HCT116 (cell line): Measurements from ENCODE around the gene KLHL33. TPM values are rescaled to one million over a fixed set of nuclear protein-coding genes. Genes with fewer than 3 reads are reported as not detected.

ENCODE experiments used
- ATAC-seq: fragments of 200-7000 bp; cut with Tn5 transposase; 2 replicates; pipeline ENCODE4 v1.9.1; 2020; ENCODE audit warnings: mild to moderate bottlenecking, moderate library complexity
- BruUV-seq: library from RNA; stranded (reverse); fragments of 400-500 nt; replicated peaks from 2 replicates; lab custom pipeline; 2021; lab: Mats Ljungman, UMichigan
- CTCF ChIA-PET: fragments of 300-600 bp; sonication (Branson Sonifier 250); formaldehyde crosslinking; loops from one replicate; lab custom pipeline; 2021; ENCODE audit warnings: antibody characterized with exemption; lab: Charles Lee
- POLR2A ChIA-PET: fragments of 300-600, 350-600 bp; sonication (Branson Sonifier 250); formaldehyde crosslinking; loops from one replicate; lab custom pipeline; 2021; ENCODE audit warnings: antibody characterized with exemption; lab: Charles Lee
- RAD21 ChIA-PET, 2 experiments: fragments of 300-600 bp; sonication (Branson Sonifier 250); formaldehyde crosslinking; loops; one replicate each; lab custom pipeline; 2023; ENCODE audit warnings: low total read pairs in 2 of 2; ENCODE audit not compliant: uncharacterized antibody in 2 of 2, unreplicated experiment in 2 of 2, low non-redundant PET in 1 of 2; lab: Charles Lee
- DNase-seq: peaks from one replicate; pipeline ENCODE4 v3.0.0-alpha.2; 2010; ENCODE audit warnings: low read depth, low spot score
- H2AFZ ChIP-seq: fragments of 200-600 bp; shearing (Covaris generic), sonication (generic); 2 replicates; pipeline ENCODE4 v1.6.1; 2017; ENCODE audit warnings: low read depth, mixed run types, mixed read lengths, antibody characterized with exemption, low read length; ENCODE audit not compliant: poor library complexity, severe bottlenecking
- H3K27ac ChIP-seq: 2 replicates; pipeline ENCODE4 v1.5.1; 2012; ENCODE audit warnings: low read depth, low read length
- H3K27me3 ChIP-seq: fragments of 200-600 bp; sonication (generic); 2 replicates; pipeline ENCODE4 v1.6.1; 2016; ENCODE audit warnings: mixed run types, low read length, mixed read lengths; ENCODE audit not compliant: insufficient read depth
- H3K36me3 ChIP-seq, 2 experiments: fragments of 200-500 bp in 1 of 2; fragments of 200-600 bp in 1 of 2; sonication (Bioruptor generic) in 1 of 2; sonication (generic) in 1 of 2; 2 replicates each; pipeline versions ENCODE4 v1.5.1 to v1.6.1; 2014 to 2016; ENCODE audit warnings: low read length in 2 of 2, inconsistent platforms in 1 of 2, mixed read lengths in 1 of 2, mixed run types in 1 of 2; ENCODE audit not compliant: insufficient read depth in 2 of 2, control insufficient read depth in 1 of 2
- H3K4me1 ChIP-seq, 2 experiments: fragments of 200-600 bp in 1 of 2; sonication (generic) in 1 of 2; 2 replicates each; pipeline versions ENCODE4 v1.5.1 to v1.6.1; 2012 to 2017; ENCODE audit warnings: low read length in 2 of 2, inconsistent platforms in 1 of 2, mild to moderate bottlenecking in 1 of 2, mixed read lengths in 1 of 2, mixed run types in 1 of 2, moderate library complexity in 1 of 2; ENCODE audit not compliant: insufficient read depth in 2 of 2, control insufficient read depth in 1 of 2
- H3K4me2 ChIP-seq: fragments of 200-600 bp; sonication (generic); 2 replicates; pipeline ENCODE4 v1.6.1; 2017; ENCODE audit warnings: mixed run types, low read length, mixed read lengths
- H3K4me3 ChIP-seq, 2 experiments: fragments of 200-600 bp in 1 of 2; sonication (generic) in 1 of 2; replicated peaks in 1 of 2; 2 replicates each; pipeline ENCODE4 v1.5.1; 2011 to 2016; ENCODE audit warnings: low read length in 2 of 2, control low read depth in 1 of 2, low read depth in 1 of 2, mild to moderate bottlenecking in 1 of 2, mixed read lengths in 1 of 2, mixed run types in 1 of 2
- H3K79me2 ChIP-seq: fragments of 200-600 bp; sonication (generic); 2 replicates; pipeline ENCODE4 v1.6.1; 2017; ENCODE audit warnings: mild to moderate bottlenecking, mixed run types, low read length, moderate library complexity, mixed read lengths; ENCODE audit not compliant: insufficient read depth
- H3K9ac ChIP-seq: fragments of 200-600 bp; sonication (generic); 2 replicates; pipeline ENCODE4 v1.6.1; 2016; ENCODE audit warnings: low read length, mixed read lengths
- H3K9me2 ChIP-seq: fragments of 200-600 bp; sonication (generic), shearing (Covaris generic); 2 replicates; pipeline ENCODE4 v1.6.1; 2017; ENCODE audit warnings: mixed run types, mild to moderate bottlenecking, moderate library complexity; ENCODE audit not compliant: insufficient read depth
- H3K9me3 ChIP-seq, 2 experiments: fragments of 200-500 bp in 1 of 2; fragments of 200-600 bp in 1 of 2; sonication (Bioruptor generic) in 1 of 2; sonication (generic) in 1 of 2; 2 replicates each; pipeline ENCODE4 v1.6.1; 2014 to 2017; ENCODE audit warnings: low read length in 2 of 2, mixed read lengths in 2 of 2, inconsistent platforms in 1 of 2, low read depth in 1 of 2, mild to moderate bottlenecking in 1 of 2, mixed run types in 1 of 2, moderate library complexity in 1 of 2; ENCODE audit not compliant: control insufficient read depth in 1 of 2, insufficient read depth in 1 of 2
- H4K20me1 ChIP-seq: fragments of 200-600 bp; sonication (generic), shearing (Covaris generic); 2 replicates; pipeline ENCODE4 v1.6.1; 2017; ENCODE audit warnings: mixed run types, mild to moderate bottlenecking, moderate library complexity; ENCODE audit not compliant: insufficient read depth
- CBX3 ChIP-seq: IDR thresholded peaks from 2 replicates; pipeline ENCODE4 v1.6.1; 2012; ENCODE audit warnings: low read depth
- ELF1 ChIP-seq: IDR thresholded peaks from 2 replicates; pipeline ENCODE4 v1.6.1; 2012; ENCODE audit warnings: low read depth, borderline replicate concordance
- POLR2A ChIP-seq: IDR thresholded peaks from 2 replicates; pipeline ENCODE4 v1.7.0; 2011; ENCODE audit warnings: borderline replicate concordance; ENCODE audit not compliant: insufficient read depth, insufficient read length; ENCODE audit errors: extremely low read depth
- SRF ChIP-seq: IDR thresholded peaks from 2 replicates; pipeline ENCODE4 v1.6.1; 2012; ENCODE audit warnings: low read depth
- intact Hi-C: fragments of 100-400 bp; cut with micrococcal nuclease; formaldehyde crosslinking; loops from 2 replicates; pipeline ENCODE4 v1.10.0; 2022
- total RNA-seq: library from RNA; stranded (reverse); gene quantifications from one replicate; pipeline ENCODE4 v1.2.1, GENCODE V29; 2021; ENCODE audit not compliant: unreplicated experiment
- TF ChIP-seq, protein P1 (sequence below): IDR thresholded peaks from 2 replicates; pipeline ENCODE4 v1.6.1; 2012

KLHL33 gene
- total RNA-seq, 1 experiment from 2014 or later, result 0.05 TPM

DNA sequence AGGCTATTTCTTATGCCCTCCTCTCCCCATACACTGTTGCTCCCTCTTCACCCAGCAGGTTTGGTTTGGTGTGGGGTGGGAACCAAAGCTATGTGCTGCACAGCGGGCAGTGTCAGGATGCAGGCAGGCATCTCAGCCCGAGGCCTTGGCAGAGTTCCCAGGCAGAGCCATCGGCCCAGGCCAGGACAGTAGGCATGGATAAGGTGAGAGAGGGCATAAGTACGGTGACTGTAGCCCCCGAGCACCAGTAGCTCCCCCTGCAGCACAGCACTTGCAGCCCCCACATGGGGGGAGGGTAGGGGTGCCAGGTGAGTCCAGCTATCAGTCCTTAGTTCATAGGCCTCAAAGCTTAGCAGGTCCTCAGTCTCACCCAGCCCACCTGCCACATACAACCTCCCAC lies 7.2 kb downstream of the KLHL33 start:
- no peak overlapping the region for H2AFZ ChIP-seq
- ChIA-PET POLR2A (no interaction called here), CTCF (no interaction called here), RAD21 (no interaction called here)
- no peaks in the 10 kb centered on the region for H4K20me1 ChIP-seq
- no peak overlapping the region for H3K4me2 ChIP-seq
- peaks cover 13 to 19% of the 10 kb centered on the region in 2 experiments for H3K4me1 ChIP-seq
- no peaks in the 10 kb centered on the region for H3K36me3 ChIP-seq
- TF ChIP-seq POLR2A, result no peak
- no peak for TF ChIP-seq ELF1
- TF ChIP-seq, protein P1, sequence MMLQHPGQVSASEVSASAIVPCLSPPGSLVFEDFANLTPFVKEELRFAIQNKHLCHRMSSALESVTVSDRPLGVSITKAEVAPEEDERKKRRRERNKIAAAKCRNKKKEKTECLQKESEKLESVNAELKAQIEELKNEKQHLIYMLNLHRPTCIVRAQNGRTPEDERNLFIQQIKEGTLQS, result no peak
- TF ChIP-seq CBX3, result no peak
- H3K27me3 ChIP-seq, result no peaks in the 10 kb centered on the region
- no peak overlapping the region for H3K9ac ChIP-seq
- no peak for ATAC-seq
- H3K9me3 ChIP-seq, result no peaks in the 10 kb centered on the region
- no peak overlapping the region for H3K4me3 ChIP-seq
- BruUV-seq, result no TSS peak
- H3K79me2 ChIP-seq, result no peaks in the 10 kb centered on the region
- no peak overlapping the region for H3K27ac ChIP-seq
- intact Hi-C loops, result no loop called here
- no peak for DNase-seq
- H3K9me2 ChIP-seq, result no peaks in the 10 kb centered on the region

DNA sequence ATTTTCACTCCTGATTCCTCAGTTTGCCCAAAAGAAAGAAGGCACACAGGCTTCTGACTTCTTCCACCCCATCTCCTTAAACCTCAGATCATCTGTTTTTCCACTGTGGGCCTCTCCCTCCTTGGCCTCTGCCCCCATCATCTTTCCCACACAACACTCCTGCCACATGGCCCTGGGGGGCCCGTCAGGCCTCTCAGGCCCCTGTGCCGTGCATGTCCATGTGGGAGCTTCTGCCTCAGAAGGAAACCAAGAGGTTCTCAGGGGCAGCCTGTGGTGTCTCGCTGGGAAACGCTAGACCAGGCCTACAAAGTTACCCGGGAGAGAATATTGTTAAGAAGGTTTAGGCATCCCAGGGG lies 8.0 kb downstream of the KLHL33 start:
- Histone ChIP-seq H3K9ac (no peak overlapping the region), H3K4me3 (no peak overlapping the region)
- CTCF ChIA-PET, result no interaction called here
- POLR2A ChIA-PET, result no interaction called here
- TF ChIP-seq SRF, result no peak
- TF ChIP-seq, all 23 proteins: peak for 0
- DNase-seq (no peak), ATAC-seq (no peak)
- H3K4me1 ChIP-seq, result peaks cover 10 to 14% of the 10 kb centered on the region in 2 experiments
- RAD21 ChIA-PET, result no interaction called here
- no peaks in the 10 kb centered on the region for H3K27me3 ChIP-seq
- no peak overlapping the region for H2AFZ ChIP-seq
- H3K9me2 ChIP-seq, result no peaks in the 10 kb centered on the region
- no peaks in the 10 kb centered on the region for H3K79me2 ChIP-seq
- H3K36me3 ChIP-seq, result no peaks in the 10 kb centered on the region
- H3K4me2 ChIP-seq, result no peak overlapping the region
- no peaks in the 10 kb centered on the region for H4K20me1 ChIP-seq
- H3K27ac ChIP-seq, result no peak overlapping the region
- BruUV-seq, result no TSS peak
- intact Hi-C loops, result no loop called here
- no peaks in the 10 kb centered on the region for H3K9me3 ChIP-seq
